Prostate gland (tissue), 2 donors: ENCODE results near the gene RIF1.

Source experiments
- POLR2AphosphoS5 ChIP-seq: sonication (generic); formaldehyde crosslinking; IDR thresholded peaks from one replicate; pipeline ENCODE4 v1.6.1; 2017; ENCODE audit warnings: antibody characterized with exemption
- TF ChIP-seq, protein P1 (sequence below), 4 experiments: fragments of 200-600 bp in 2 of 4; fragments of 450-650 bp in 2 of 4; sonication (generic) in 2 of 4; IDR thresholded peaks; 1 replicate in 3 of 4; 2 replicates in 1 of 4; pipeline ENCODE4 v1.5.1; 2016 to 2019; ENCODE audit warnings: antibody characterized with exemption in 4 of 4, mild to moderate bottlenecking in 2 of 4, moderate library complexity in 2 of 4

DNA sequence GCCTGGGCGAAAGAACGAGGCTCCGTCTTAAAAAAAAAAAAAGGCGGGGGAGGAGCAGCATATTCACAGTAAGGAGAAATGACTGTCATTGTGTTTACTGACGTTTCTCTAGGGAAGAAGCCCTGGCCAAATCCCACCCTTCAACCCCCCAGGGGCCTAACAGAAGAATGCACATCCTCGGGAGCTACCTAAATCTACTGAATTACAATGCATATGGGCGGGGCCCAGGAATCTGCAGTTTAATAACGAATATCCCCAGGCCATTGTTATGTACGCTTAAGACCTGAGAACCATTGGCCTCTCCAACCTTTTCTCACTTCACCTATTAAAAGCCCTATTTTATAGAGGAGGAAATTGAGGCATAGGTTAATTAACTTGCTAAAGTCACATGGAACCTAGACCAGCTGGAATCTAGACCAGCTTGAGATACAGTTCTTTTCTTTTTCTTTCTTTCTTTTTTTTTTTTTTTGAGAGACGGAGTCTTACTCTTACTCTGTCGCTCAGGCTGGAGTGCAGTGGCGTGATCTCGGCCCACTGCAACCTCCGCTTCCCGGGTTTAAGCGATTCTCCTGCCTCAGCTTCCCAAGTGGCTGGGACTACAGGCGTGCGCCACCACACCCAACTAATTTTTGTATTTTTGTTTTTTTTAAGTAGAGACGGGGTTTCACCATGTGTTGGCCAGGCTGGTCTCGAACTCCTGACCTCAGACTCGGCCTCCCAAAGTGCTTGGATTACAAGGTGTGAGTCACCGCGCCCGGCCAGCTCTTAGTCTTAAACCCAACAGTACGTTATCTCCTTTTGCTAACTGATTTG lies 708 bp upstream of the RIF1 start:
- TF ChIP-seq, protein P1, sequence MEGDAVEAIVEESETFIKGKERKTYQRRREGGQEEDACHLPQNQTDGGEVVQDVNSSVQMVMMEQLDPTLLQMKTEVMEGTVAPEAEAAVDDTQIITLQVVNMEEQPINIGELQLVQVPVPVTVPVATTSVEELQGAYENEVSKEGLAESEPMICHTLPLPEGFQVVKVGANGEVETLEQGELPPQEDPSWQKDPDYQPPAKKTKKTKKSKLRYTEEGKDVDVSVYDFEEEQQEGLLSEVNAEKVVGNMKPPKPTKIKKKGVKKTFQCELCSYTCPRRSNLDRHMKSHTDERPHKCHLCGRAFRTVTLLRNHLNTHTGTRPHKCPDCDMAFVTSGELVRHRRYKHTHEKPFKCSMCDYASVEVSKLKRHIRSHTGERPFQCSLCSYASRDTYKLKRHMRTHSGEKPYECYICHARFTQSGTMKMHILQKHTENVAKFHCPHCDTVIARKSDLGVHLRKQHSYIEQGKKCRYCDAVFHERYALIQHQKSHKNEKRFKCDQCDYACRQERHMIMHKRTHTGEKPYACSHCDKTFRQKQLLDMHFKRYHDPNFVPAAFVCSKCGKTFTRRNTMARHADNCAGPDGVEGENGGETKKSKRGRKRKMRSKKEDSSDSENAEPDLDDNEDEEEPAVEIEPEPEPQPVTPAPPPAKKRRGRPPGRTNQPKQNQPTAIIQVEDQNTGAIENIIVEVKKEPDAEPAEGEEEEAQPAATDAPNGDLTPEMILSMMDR (IDR thresholded peaks at IDR 0.05), result no peak
- TF ChIP-seq POLR2AphosphoS5, result no peak
